ENCODE measurements around the gene FLT3.
A peak's percentile ranks its signal among the peaks of the same experiment; 100 is the strongest.

Gene FLT3

GRCh38 chr13:27979765-27980279 is 120.6 kb downstream of the FLT3 start:
- Histone ChIP-seq H3F3A (ENCODE audit: insufficient read depth, low read length) (no peaks in the 10 kb centered on the region), H3K27ac (ENCODE audit: low read length) (no peak overlapping the region), H3K4me1 (ENCODE audit: low read length) (no peaks in the 10 kb centered on the region), H3K36me3 (replicated peaks; ENCODE audit: insufficient read depth, low read length) (no peaks in the 10 kb centered on the region), H3K79me2 (ENCODE audit: low read length) (no peaks in the 10 kb centered on the region), H3K27me3 (replicated peaks; ENCODE audit: insufficient read depth, low read length) (no peaks in the 10 kb centered on the region), H3K9me3 (replicated peaks; ENCODE audit: insufficient read depth, low read length) (no peaks in the 10 kb centered on the region), H3K9ac (ENCODE audit: low read length) (no peak overlapping the region), H3K9me2 (replicated peaks; ENCODE audit: insufficient read depth, low read length) (no peaks in the 10 kb centered on the region), H3K4me3 (ENCODE audit: low read length) (no peak overlapping the region), H4K20me1 (ENCODE audit: insufficient read depth, low read length) (no peaks in the 10 kb centered on the region), H3K4me2 (ENCODE audit: low read depth, low read length) (peak overlapping the region; percentile 6; the same call in 1 of the 2 replicates), H2AFZ (ENCODE audit: low read length) (no peak overlapping the region)
- TF ChIP-seq CTCF (IDR thresholded peaks at IDR 0.05; ENCODE audit: low read length) (no peak), EZH2 (optimal IDR thresholded peaks at IDR 0.05; ENCODE audit: low read depth, low read length) (no peak), EZH2phosphoT487 (IDR thresholded peaks at IDR 0.05; ENCODE audit: low read length) (no peak)
- DNase-seq, result no peak

DNA sequence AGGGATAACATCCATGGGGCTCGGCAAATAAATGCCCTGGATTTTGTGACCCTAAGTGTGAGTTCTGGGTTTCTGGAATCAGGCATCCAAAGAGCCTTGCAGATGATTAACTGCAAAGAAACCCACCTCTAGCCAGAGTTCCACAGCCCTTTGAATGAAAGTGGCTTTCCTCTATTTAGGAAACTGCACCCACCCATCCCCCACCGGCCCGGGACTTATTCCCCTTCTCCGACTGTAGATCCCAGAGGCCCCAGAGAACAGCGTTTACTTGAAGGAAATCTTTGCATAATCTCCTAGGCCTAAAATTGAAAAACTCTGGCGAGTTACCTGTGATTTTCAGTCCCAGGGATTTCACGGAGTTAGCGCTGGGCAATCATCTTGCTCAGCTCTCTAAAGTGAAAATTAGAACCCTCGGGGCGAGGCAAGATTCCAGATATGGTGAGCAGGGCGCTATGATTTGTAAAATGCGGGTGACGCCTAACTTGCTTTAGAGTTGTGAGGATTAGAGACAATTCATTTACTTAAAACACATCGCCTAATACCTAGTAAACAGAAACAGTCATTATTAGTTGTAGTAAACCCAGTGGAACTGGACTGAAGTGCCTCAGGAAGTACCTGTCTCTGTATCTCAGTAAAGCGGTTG is 121.3 kb downstream of the FLT3 start:
- no peaks in the 10 kb centered on the region for H3F3A ChIP-seq (ENCODE audit: insufficient read depth, low read length)
- H3K4me1 ChIP-seq (ENCODE audit: low read length), result no peaks in the 10 kb centered on the region
- H3K9me2 ChIP-seq (replicated peaks; ENCODE audit: insufficient read depth, low read length), result no peaks in the 10 kb centered on the region
- no peak for DNase-seq
- H3K9me3 ChIP-seq (replicated peaks; ENCODE audit: insufficient read depth, low read length), result no peaks in the 10 kb centered on the region
- H3K4me2 ChIP-seq (ENCODE audit: low read depth, low read length), result no peak overlapping the region
- no peak overlapping the region for H2AFZ ChIP-seq (ENCODE audit: low read length)
- no peak overlapping the region for H3K4me3 ChIP-seq (ENCODE audit: low read length)
- H3K27me3 ChIP-seq (replicated peaks; ENCODE audit: insufficient read depth, low read length), result no peaks in the 10 kb centered on the region
- no peak overlapping the region for H3K9ac ChIP-seq (ENCODE audit: low read length)
- H3K36me3 ChIP-seq (replicated peaks; ENCODE audit: insufficient read depth, low read length), result no peaks in the 10 kb centered on the region
- TF ChIP-seq EZH2 (optimal IDR thresholded peaks at IDR 0.05; ENCODE audit: low read depth, low read length), result no peak
- no peaks in the 10 kb centered on the region for H3K79me2 ChIP-seq (ENCODE audit: low read length)
- H3K27ac ChIP-seq (ENCODE audit: low read length), result no peak overlapping the region
- H4K20me1 ChIP-seq (ENCODE audit: insufficient read depth, low read length), result no peaks in the 10 kb centered on the region

DNA sequence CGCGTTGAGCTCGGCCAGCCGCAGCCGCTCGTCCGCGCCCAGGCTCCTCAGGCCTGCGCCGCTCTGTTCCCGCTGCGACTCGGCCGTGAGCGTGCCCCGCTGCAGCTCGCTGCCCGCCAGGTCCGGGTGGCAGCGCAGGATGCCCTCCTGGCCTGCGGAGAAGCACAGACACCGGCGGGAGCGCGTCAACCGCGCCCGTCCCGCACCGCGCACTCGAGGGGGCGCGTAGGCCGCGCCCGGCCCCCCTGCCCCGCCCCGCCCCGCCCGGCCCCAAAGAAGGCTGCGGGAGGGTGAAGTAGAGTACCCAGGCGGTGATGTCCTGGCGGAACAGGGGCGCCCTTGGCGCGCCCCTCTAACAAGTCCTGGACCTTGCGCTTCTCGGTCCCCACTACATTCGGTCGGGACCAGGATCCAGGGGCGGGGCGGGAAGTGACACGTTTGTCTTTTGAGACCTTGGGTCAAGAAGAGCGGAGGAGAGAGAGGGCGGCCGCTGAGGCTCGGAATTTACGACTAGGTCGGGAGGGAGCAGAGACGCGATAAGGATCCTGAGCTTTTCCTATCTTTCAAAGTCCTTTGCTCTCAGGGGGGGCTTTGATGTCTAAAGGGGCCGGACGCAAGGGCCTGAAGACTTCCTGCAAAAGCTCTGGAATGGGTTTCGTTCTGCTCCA is 121.9 kb downstream of the FLT3 start:
- Histone ChIP-seq H4K20me1 (ENCODE audit: insufficient read depth, low read length) (no peaks in the 10 kb centered on the region), H3K27me3 (replicated peaks; ENCODE audit: insufficient read depth, low read length) (no peaks in the 10 kb centered on the region)

More for the DNA sequence above, 121.9 kb downstream of the FLT3 start:
- Histone ChIP-seq H3K9me3 (replicated peaks; ENCODE audit: insufficient read depth, low read length) (no peaks in the 10 kb centered on the region), H2AFZ (ENCODE audit: low read length) (no peak overlapping the region), H3K4me2 (ENCODE audit: low read depth, low read length) (no peak overlapping the region), H3K9ac (ENCODE audit: low read length) (no peak overlapping the region), H3K4me1 (ENCODE audit: low read length) (no peaks in the 10 kb centered on the region), H3F3A (ENCODE audit: insufficient read depth, low read length) (no peaks in the 10 kb centered on the region), H3K36me3 (replicated peaks; ENCODE audit: insufficient read depth, low read length) (no peaks in the 10 kb centered on the region), H3K27ac (ENCODE audit: low read length) (no peak overlapping the region), H3K79me2 (ENCODE audit: low read length) (no peaks in the 10 kb centered on the region), H3K9me2 (replicated peaks; ENCODE audit: insufficient read depth, low read length) (no peaks in the 10 kb centered on the region), H3K4me3 (ENCODE audit: low read length) (no peak overlapping the region)
- no peak for TF ChIP-seq EZH2 (optimal IDR thresholded peaks at IDR 0.05; ENCODE audit: low read depth, low read length)
- TF ChIP-seq EZH2phosphoT487 (IDR thresholded peaks at IDR 0.05; ENCODE audit: low read length), result no peak
- TF ChIP-seq CTCF (IDR thresholded peaks at IDR 0.05; ENCODE audit: low read length), result no peak
- no peak for DNase-seq
